ENCODE results near the gene SEC22B. TPM values are rescaled to one million over a fixed set of nuclear protein-coding genes. Genes with fewer than 3 reads are reported as not detected.

Gene SEC22B
- total RNA-seq, 4 donors from 2014 or later = 29.8 to 37.7 (median 32.6) TPM

Small RNAs within 50 kb of the gene (small RNA-seq; reads per million reads assigned to genes)
- not detected for gene RNU6-465P

Other genes starting within 250 kb of the SEC22B start
- 10 to 100 TPM; 72.5 to 96.8 (median 85.5) TPM for gene NOTCH2, start 106.9 kb downstream of the SEC22B start, total RNA-seq
- 10 to 100 TPM in 3 of 4 donors, 1 to 10 TPM in 1; 9.7 to 21.5 (median 15.8) TPM for gene NBPF8, start 238.5 kb upstream of the SEC22B start, total RNA-seq